Lower lobe of right lung (tissue), 2 donors: ENCODE results near the gene DPM3. TPM values are rescaled to one million over a fixed set of nuclear protein-coding genes. Genes with fewer than 3 reads are reported as not detected.
"Not testable (repeated sequence)": the region's sequence is repeated elsewhere in the genome, so short reads cannot be mapped to it uniquely, and the experiment has no call there.

Experiments used
- ATAC-seq, 2 donors: fragments of 200-7000 bp; cut with Tn5 transposase; one replicate each; pipeline ENCODE4 v1.9.1; 2020 to 2022; ENCODE audit warnings: mild to moderate bottlenecking in 2 of 2, moderate library complexity in 2 of 2
- DNase-seq: peaks from one replicate; pipeline ENCODE4 v3.0.0-alpha.2; 2020
- H3K27ac ChIP-seq: fragments of 200-600 bp; one replicate; pipeline ENCODE4 v1.8.0; 2022
- H3K27me3 ChIP-seq: fragments of 200-600 bp; one replicate; pipeline ENCODE4 v1.8.0; 2022; ENCODE audit warnings: low read depth
- H3K36me3 ChIP-seq: fragments of 200-600 bp; one replicate; pipeline ENCODE4 v1.8.0; 2022; ENCODE audit warnings: mild to moderate bottlenecking
- H3K4me1 ChIP-seq: fragments of 200-600 bp; one replicate; pipeline ENCODE4 v1.8.0; 2022
- H3K4me3 ChIP-seq: fragments of 200-600 bp; one replicate; pipeline ENCODE4 v1.8.0; 2022; ENCODE audit warnings: mild to moderate bottlenecking
- H3K9me3 ChIP-seq: fragments of 200-600 bp; one replicate; pipeline ENCODE4 v1.8.0; 2022
- CTCF ChIP-seq: fragments of 200-600 bp; IDR thresholded peaks from one replicate; pipeline ENCODE4 v1.8.0; 2022; ENCODE audit warnings: antibody characterized with exemption, mild to moderate bottlenecking
- intact Hi-C: fragments of 100-400 bp; cut with DNase I; formaldehyde crosslinking; loops from one replicate; pipeline ENCODE4 v1.11.0; 2022
- total RNA-seq: library from RNA; stranded (reverse); fragmentation: NEBNext Ultra II Directional; extraction: Animal tissue kit (Norgen Biotek cat#: 25700); gene quantifications from one replicate; pipeline ENCODE4 v1.2.1, GENCODE V29; 2021
- donor health status: DM: no; HTN: yes; CAD: no; lungs with severe emphysema.

Gene DPM3
- total RNA-seq, 1 donor from 2014 or later, result 62.3 TPM

DNA sequence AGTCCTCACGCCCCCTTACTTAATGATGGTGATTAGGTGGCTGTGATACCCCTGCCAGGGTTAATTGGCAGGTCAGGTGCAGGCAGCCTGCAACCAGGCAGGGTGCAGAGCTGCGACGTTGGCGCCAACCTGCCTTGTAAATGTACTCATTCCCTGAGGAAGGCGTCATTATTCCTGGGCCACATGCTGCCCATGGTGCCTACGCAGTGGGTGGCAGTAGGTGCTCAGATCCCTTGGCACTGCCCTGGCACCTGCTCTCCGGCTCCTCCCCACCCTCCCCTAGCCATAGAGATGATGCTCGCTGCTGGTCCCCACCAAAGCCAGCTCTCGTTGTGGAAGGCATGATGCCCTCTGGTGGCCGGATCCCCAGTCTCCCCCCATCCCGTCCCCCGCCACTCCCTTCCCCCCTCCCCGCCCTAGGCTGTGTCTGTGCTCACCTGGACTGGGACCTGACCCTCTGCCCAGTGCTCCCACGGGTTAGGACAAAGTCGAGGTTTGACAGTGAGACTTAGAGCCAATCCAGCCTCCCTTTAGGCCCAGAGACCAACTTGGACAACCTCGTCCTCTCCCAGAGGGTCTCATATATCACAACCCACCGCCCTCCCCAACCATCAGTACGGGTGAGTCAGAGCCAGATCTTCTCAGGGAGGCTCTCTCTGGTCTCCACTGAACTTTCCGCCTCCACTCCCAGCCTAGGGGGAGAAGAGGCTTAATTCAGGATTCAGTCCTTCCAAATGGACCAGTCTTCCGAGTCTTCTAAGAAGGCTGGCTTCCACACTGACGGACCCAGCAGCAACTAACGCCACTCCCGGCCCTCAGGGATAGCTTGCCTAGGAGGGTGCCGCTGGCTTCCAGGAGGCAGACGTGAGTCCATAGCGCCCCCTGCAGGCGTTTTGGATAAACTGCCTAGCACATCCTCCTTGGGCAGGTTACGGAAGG lies 27.1 kb upstream of the DPM3 start:
- Histone ChIP-seq H3K4me3 (peak overlapping the region; percentile 21), H3K27ac (peak overlapping the region; percentile 76), H3K4me1 (peaks cover 31% of the 10 kb centered on the region), H3K9me3 (no peaks in the 10 kb centered on the region), H3K27me3 (no peaks in the 10 kb centered on the region), H3K36me3 (peaks cover 23% of the 10 kb centered on the region)
- peak; percentile 88 for TF ChIP-seq CTCF
- intact Hi-C loops, result loop anchor here (5.0 kb wide), 1 partner anchor 75 kb away; no protein-coding TSS in a partner anchor
- ATAC-seq, result peak; percentile 86 to 90
- peak; percentile 92 for DNase-seq

DNA sequence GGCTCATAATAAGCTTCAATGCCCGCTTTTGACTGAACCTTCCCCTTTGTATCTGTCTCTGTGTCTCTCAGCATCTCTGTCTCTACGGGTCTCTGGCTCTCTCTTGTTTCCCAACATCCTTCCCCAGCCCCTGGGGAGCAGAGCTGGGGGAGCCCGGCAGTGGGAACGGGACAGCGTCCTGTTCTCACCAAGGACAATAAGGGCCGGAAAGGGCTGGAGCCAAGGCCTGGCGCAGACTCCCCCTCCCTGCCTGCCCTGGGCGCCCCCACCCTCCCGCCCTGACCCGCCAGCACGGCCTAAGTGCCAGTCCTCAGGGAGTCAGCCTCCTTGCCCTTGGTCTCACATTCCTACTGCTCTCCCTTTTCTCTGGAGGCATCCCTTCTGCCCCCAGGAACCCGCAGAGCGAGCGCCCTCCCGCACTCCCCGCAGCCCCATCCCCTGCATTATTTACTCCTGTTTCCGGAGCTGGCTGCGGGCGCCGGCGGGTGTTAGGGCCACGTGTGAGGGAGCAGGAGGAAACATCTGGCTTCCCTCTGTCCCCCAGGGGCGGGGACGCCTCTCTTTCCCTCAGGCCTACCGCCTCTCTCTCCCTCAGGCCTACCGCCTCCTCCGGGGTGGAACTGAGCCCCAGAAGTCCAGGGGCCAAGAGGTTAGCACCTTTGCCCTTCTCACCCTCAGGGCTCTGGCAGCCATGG lies 26.3 kb upstream of the DPM3 start:
- Histone ChIP-seq H3K27me3 (no peaks in the 10 kb centered on the region), H3K9me3 (no peaks in the 10 kb centered on the region), H3K27ac (peak overlapping the region; percentile 76), H3K36me3 (peaks cover 23% of the 10 kb centered on the region), H3K4me3 (peak overlapping the region; percentile 21), H3K4me1 (peaks cover 25% of the 10 kb centered on the region)
- intact Hi-C loops, result loop anchor here (5.0 kb wide), 1 partner anchor 74 kb away; no protein-coding TSS in a partner anchor
- peak; percentile 22 to 58 for ATAC-seq
- no peak for DNase-seq
- TF ChIP-seq CTCF, result no peak

- H3K9me3 ChIP-seq, result no peaks in the 10 kb centered on the region
- intact Hi-C loops, result loop anchor here (5.0 kb wide), 1 partner anchor 74 kb away; no protein-coding TSS in a partner anchor
- TF ChIP-seq CTCF, result no peak
- H3K27ac ChIP-seq, result peak overlapping the region; percentile 76
- peaks cover 23% of the 10 kb centered on the region for H3K36me3 ChIP-seq
- ATAC-seq, result no peak
- H3K27me3 ChIP-seq, result no peaks in the 10 kb centered on the region
- no peak for DNase-seq
- peak overlapping the region; percentile 21 for H3K4me3 ChIP-seq
- peaks cover 25% of the 10 kb centered on the region for H3K4me1 ChIP-seq
These were observed 25.7 kb upstream of the DPM3 start for GRCh38 chr1:155166051-155166470.

DNA sequence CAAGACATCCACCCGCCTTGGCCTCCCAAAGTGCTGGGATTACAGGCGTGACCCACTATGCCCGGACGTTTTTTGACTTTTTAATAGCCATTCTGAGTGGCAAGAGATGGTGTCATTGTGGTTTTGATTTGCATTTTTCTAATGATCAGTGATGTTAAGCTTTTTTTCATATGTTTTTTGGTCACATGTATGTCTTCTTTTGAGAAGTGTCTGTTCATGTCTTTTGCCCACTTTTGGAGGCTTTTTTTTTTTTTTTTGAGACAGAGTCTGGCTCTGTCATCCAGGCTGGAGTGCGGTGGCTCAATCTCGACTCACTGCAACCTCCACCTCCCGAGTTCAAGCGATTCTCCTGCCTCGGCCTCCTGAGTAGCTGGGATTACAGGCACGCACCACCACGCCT lies 24.3 kb upstream of the DPM3 start:
- not testable (repeated sequence) for H3K4me3 ChIP-seq, H3K9me3 ChIP-seq, H3K36me3 ChIP-seq, ATAC-seq, H3K27ac ChIP-seq, H3K27me3 ChIP-seq, DNase-seq
- H3K4me1 ChIP-seq, result peaks cover 25% of the 10 kb centered on the region
- intact Hi-C loops, result loop anchor here (5.0 kb wide), 1 partner anchor 72 kb away; no protein-coding TSS in a partner anchor

DNA sequence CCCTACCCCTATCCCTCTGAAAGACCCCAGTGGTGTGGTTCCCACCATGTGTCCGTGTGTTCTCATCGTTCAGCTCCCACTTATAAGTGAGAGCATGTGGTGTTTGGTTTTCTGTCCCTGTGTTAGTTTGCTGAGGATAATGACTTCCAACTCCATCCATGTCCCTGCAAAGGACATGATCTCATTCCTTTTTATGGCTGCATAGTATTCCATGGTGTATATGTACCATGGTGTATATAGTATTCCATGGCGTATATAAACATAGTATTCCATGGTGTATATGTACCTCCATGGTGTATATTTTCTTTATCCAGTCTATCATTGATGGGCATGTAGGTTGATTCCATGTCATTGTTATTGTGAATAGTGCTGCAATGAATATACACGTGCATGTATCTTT lies 23.5 kb upstream of the DPM3 start:
- DNase-seq, result not testable (repeated sequence)

DNA sequence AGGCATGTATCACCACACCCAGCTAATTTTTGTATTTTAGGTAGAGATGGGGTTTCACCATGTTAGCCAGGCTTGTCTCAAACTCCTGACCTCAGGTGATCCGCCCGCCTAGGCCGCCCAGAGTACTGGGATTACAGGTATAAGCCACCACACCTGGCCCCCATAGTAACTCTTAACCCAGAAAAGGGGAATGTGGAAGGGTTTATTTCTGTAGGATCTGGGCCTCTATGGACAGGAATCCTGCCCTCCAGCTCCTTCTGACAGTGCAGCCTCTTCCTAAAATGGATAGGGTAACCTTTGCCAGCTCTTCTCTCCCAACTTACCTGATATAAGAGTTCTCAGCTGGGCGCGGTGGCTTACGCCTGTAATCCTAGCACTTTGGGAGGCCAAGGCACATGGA lies 22.3 kb upstream of the DPM3 start:
- H3K27ac ChIP-seq, intact Hi-C loops: not testable (repeated sequence)
- peaks cover 21% of the 10 kb centered on the region for H3K4me1 ChIP-seq

More for the DNA sequence above, 23.5 kb upstream of the DPM3 start:
- H3K4me3 ChIP-seq, H3K27me3 ChIP-seq, intact Hi-C loops, H3K36me3 ChIP-seq, H3K27ac ChIP-seq, ATAC-seq, H3K9me3 ChIP-seq: not testable (repeated sequence)
- peaks cover 25% of the 10 kb centered on the region for H3K4me1 ChIP-seq

More for the DNA sequence above, 22.3 kb upstream of the DPM3 start:
- H3K9me3 ChIP-seq, H3K4me3 ChIP-seq, H3K36me3 ChIP-seq, DNase-seq, H3K27me3 ChIP-seq, ATAC-seq: not testable (repeated sequence)
